Keratinocyte (primary cell): ENCODE results near the gene SPAG16.

Experiments used
- CTCF ChIP-seq, 3 experiments: IDR thresholded peaks in 1 of 3; conservative IDR thresholded peaks in 1 of 3; optimal IDR thresholded peaks in 1 of 3; 2 replicates in 2 of 3; 3 replicates in 1 of 3; pipeline versions ENCODE3 to v1.5.1; 2011; ENCODE audit warnings: low read length in 3 of 3, mild to moderate bottlenecking in 3 of 3, moderate library complexity in 2 of 3, control low read depth in 1 of 3, inconsistent platforms in 1 of 3; ENCODE audit not compliant: insufficient read depth in 2 of 3; ENCODE audit errors: extremely low read depth in 1 of 3
- EZH2 ChIP-seq: IDR thresholded peaks from one replicate; pipeline ENCODE4 v1.6.1; 2012; ENCODE audit warnings: inconsistent platforms, mild to moderate bottlenecking, low read length, moderate library complexity

DNA sequence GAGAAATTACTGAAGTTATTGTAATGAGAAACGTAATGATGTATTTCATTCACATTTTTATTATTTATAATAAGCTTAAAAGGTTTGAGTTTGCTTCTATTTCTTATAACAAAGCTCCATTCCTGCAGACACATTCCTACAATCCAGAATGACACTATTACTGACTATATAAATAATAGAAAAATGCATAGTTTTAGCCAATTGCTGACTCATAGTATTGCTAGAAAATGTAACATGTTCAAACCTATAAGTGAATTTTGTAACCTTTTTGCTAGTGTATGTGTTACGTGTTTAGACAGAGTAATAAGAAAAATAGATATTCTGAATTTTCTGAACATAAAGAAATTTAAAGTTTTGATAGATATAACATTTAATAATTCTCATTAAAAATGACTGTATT lies 1117.3 kb downstream of the SPAG16 start:
- no peak for TF ChIP-seq CTCF (optimal IDR thresholded peaks at IDR 0.05 in 1 of 3, IDR thresholded peaks at IDR 0.05 in 1 of 3, conservative IDR thresholded peaks at IDR 0.05 in 1 of 3; ENCODE audit: extremely low read depth in 1 of 3, insufficient read depth in 2 of 3, low read length in 3 of 3)
- TF ChIP-seq EZH2 = no peak
